Left lobe of liver (tissue), 2 donors: Measurements from ENCODE around the gene KCND2. TPM values are rescaled to one million over a fixed set of nuclear protein-coding genes. Genes with fewer than 3 reads are reported as not detected.
A peak's percentile ranks its signal among the peaks of the same experiment; 100 is the strongest.
"Not testable (repeated sequence)": the region's sequence is repeated elsewhere in the genome, so short reads cannot be mapped to it uniquely, and the experiment has no call there.

Source experiments
- ATAC-seq: fragments of 200-7000 bp; cut with Tn5 transposase; one replicate; pipeline ENCODE4 v1.9.1; 2020; ENCODE audit warnings: mild to moderate bottlenecking, moderate library complexity
- DNase-seq: peaks from one replicate; pipeline ENCODE4 v3.0.0-alpha.2; 2020; ENCODE audit warnings: low spot score
- total RNA-seq: library from RNA; stranded (reverse); gene quantifications from one replicate; pipeline ENCODE4 v1.2.1, GENCODE V29; 2021
- donor health status: DM: no; HTN: no; CAD: no; lungs with moderate emphysema.
- donor health status: DM: no; HTN: yes; CAD: no.

The KCND2 gene
- total RNA-seq, 1 donor from 2014 or later = 0.03 TPM

DNA sequence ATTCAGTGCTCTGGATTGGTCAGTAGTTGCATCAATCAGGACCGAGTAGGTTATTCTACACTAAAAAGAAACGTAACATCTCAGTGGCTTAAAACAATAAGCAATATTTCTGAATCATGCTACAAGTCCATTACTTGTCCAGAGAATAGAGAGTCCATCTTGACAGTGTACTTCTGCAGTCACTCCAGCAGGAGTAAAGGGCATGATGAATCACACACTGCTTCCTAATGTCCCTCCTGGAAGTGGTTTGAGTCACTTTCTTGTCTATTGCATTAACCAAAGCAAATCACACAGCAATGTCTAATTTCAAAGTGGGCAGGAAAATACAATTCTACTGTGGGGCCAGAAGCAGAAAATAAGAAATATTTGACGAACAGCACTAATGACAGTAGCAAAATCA, 460.2 kb downstream of the KCND2 start:
- DNase-seq (no peak), ATAC-seq (no peak)

DNA sequence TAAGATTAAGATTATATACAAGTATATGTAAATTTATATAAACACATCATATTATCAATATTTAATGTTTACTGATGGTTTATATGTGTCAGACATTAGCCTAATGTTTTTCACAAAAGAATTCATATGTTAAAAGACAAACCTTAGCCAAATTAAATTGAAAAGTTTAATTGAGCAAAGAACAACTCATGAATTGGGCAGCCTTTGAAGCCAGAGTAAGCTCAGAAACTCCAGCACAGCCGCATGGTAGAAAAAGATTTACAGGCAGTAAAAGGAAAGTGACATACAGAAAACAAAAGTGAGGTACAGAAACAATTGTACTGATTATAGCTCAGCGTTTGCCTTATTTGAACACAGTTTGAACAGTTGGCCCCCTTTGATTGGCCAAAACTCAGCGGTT, 460.9 kb downstream of the KCND2 start:
- no peak for ATAC-seq
- no peak for DNase-seq

DNA sequence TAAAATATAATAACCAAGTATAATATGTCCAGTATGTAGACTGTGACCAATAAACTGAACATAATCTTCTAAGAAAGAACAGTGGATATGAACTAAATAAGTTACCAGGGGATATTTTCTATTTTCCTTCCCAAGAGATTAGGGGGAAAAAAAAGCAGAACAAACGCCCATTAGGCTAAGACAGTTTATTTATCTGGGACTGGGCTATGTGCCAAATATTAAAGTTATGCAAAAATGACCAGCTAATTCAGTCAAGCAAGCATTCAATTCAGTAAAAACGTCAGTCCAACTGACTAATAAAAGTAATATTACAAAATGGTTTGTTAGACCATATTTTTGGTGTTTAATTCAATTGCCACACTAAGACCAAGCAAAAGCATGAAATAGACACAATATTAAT, 462.8 kb downstream of the KCND2 start:
- DNase-seq (no peak), ATAC-seq (no peak)

DNA sequence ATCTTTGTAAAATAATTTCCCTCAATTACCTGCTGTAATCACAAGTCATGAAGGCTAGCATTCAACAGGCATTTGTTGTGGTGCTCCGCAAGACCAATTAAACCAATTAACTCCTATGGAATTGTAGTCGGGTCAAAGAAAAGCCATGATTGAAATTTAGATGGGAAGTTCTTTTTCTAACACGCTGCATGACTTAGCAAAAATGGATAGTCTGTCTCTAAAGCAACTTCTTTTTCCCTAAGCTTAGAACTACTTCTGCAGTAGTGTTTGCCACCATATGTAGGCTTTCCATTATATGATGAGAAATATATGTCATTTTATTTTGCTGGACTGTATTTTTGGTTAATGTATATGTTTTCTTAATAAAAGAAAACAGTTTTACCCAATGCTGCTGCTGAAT, 465.8 kb downstream of the KCND2 start:
- ATAC-seq (no peak), DNase-seq (no peak)

DNA sequence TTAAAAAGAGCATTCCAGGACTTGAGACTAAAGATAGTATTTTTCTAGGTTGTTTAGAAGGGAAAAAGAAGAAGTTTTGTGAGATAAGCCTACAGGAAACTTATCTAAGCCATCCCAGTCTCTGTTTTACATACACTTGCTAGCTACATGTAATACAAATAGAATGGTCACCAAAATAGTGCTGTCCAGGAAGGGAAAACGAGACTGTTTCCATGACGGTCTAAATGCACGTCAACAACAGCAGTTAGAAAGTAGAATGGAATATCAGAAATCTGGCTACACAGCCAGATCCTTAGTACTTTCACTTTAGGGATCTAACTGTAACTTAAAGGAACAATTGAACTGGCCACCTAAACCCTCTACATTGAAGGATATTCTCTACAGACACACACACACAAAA, 467.4 kb downstream of the KCND2 start:
- peak; percentile 69 for ATAC-seq
- no peak for DNase-seq

DNA sequence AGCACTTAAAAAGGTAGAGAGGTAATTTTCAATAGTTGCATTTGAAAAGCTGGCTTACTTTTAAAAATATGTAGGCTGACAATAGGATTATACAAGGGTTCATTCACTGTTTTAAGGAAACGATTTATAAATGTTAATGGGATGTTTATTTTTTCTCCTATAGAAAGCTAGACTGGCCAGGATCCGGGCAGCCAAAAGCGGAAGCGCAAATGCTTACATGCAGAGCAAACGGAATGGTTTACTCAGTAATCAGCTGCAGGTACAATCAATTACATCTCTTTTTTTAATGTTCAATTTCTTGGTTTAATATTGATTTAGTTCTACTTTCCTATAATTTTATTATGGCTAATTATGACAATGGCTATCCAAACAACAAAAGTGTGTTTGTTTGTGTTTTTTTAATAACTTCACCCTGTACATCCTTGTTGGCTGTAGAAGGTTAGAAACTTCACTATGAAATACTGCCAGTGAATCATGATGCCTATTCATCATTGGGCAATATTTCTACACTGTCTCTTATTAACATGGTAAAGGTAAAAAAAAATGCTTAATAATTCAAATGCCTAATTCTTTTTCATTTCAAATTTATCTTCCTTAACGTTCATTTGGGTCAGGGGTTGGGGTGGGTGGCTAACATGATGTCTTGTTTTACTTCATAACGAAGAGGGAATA, 468.5 kb downstream of the KCND2 start:
- DNase-seq (no peak), ATAC-seq (peak; percentile 52)

DNA sequence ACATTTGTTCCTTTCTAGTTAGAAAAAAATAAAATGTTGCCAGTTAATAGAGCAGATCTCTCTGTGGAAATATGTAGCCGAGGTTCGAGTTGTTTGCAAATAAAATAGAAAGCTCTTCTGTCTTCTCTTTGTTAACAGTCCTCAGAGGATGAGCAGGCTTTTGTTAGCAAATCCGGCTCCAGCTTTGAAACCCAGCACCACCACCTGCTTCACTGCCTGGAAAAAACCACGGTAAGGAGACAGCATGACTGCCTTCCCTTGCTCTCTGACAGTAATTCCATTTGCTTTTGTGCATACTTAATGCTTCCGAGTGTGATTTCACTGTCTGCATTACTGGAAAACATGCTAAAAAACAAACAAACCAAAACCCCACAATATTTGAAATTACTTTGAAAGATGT, 469.4 kb downstream of the KCND2 start:
- ATAC-seq (no peak), DNase-seq (no peak)

DNA sequence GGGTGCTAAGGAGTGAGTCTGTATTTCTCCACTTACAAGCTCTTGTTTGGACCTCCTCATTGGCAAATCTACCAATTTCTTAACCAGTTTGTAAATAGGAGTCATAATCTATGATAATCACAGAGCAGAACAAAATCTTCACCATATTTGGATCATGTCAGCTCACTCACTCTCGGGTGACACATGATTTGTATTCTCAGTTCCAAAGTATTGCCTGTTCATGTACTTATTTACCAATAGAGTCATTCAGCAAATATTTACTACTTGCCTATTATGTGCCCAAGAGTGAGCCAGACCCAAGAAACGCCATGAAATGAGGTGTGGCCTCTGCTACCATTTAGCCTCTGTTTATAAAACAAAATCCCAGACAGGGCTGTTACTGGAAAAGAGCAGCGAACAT, 470.2 kb downstream of the KCND2 start:
- no peak for ATAC-seq
- DNase-seq = no peak

DNA sequence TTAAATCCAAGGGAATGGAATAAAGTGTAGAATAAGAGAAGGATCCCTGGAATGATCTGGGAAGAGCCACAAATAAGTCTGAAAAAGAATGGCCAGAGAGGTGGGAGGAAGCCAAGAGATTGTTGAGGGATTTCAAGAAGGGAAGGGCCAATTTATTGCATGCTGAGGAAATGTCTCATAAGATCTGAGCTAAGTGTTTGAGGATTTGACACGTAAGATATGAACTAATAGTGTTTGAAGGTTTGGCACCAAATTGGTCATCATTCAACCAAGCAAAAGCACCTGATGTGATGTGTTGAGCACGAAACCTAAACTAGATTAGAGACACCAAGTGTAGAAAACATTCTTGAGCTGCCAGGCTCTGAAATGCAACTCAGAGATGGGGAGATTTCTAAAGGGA, 487.1 kb downstream of the KCND2 start:
- ATAC-seq = no peak
- DNase-seq = no peak

DNA sequence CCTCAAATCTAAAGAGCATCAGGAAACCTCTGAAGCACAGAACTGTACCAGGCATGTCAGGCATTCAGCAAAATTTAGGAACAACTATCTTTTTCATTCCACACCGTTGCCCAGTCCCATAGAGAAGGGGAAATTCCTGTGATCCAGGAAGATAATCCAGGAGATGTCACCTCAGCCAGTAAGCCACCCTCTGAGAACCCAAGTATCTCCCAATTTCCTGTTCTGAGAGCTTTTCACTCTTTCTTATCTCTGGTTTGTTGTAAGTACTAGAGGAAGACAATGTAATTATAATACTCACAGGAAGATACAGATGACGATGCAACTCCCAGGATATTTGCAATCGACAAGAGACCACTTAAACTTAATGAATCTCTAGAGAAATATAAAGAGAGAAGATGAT, 487.9 kb downstream of the KCND2 start:
- DNase-seq (no peak), ATAC-seq (no peak)

DNA sequence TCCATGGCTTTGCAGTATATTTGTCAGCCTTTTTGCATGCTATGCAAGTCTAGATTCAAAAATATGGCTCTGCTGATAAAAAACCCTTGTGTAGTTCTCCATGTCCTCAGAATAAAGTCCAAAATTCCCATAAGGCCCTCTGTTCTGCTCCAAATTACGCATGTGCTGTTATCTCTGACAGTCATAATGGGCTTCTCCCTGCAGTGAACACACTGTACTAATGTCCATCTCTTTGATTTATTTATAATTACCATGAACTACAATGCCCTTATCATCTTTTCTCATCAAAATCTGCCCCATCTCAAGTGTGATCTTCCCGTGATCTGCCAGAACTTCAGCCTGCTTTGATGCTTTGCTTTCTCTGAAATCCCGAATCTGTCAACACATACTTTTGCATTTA, 497.2 kb downstream of the KCND2 start:
- ATAC-seq = no peak
- DNase-seq = no peak

DNA sequence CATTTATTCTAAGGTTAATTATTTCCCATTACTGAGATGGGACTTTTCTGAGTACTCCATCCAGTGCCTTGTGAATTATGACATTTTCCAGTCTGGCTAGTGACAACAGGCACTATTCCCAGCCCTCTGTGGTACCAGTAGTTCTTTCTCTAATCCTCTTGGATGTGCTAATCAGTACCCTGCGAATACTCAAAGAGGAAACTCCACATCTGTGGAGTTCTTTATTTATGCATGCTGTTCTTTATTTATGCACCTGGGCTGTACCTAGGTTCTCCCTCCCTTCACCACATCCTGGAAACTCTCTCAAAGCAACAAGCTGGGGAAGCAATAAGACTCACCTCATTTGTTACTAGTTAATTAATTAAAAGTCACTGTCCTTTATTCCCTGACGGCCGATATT, 501.5 kb downstream of the KCND2 start:
- no peak for ATAC-seq
- DNase-seq = no peak

DNA sequence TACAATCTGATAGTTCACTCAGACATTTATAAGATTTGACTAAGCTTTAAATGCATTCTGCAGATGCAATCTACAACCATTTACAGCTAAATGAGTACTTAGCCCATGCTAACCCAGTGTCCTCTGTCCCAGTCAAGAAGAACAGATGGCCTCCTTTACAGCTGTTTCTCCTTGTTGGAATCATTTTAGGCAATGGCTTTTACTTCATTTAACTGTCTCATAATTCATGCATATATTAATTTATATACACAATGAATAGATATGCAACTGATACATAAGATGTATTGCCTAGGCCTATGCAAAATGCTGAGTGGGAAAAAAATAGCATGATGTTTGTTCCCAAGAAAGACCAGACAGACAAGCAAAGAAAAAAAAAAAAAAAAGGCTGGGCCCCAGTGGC, 502.8 kb downstream of the KCND2 start:
- ATAC-seq = no peak
- DNase-seq = no peak

DNA sequence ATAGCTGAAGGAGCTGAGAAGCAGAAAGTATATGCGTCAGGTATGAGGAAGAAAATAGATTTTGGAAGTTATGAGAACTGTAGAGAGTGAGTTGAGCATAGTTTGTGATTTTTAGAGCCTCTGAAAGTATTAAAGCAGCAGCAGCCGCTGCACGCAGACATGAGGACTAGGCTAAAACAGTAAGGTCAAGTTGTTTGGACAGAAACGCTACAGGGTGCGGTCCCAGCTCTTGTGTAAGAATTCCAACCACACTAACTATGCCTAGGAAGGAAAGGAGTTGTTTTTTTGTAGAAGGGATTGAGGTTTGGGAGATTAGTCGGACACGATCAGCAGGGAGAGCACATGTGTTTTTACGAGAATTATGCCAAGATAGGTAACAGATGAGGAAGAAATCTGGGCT, 506.1 kb downstream of the KCND2 start:
- not testable (repeated sequence) for DNase-seq, ATAC-seq

DNA sequence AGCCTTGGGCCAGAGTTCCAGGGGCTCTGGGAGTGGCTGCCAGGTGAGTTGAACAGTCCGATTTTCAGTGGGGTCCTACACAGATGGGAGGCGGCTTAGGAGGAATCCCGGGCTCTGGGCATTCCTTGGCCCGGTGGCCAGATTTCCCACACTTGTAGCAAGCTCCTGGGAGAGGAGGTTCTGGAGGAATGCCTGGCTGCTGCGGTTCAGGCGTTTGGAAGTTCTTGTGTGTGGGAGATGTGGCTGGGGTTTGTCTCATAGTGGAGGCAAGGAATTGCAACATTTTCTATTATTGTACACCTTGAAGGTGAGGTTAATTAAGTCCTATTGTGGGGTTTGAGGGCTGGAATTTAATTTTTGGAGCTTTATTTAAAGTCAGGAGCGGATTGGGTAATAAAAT, 507.5 kb downstream of the KCND2 start:
- not testable (repeated sequence) for DNase-seq, ATAC-seq

DNA sequence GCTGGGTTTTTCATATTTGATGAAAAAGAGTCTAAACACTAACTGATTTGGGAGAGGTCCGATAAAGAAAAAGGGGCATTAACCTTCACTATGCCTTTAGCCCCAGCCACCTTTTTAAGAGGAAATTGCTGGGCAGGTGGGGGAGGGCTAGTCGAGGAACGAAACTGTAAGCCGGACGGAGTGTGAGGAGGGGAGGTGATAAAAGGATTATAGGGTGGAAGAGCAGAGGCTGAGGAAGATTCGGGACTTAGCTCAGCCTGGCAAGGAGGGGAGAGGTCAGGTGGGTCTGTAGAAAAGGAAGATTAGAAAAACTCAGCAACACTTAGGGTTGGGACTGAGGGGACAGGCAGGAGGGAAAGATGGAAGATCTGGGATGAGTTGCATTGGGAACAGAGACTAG, 508.0 kb downstream of the KCND2 start:
- DNase-seq = no peak

DNA sequence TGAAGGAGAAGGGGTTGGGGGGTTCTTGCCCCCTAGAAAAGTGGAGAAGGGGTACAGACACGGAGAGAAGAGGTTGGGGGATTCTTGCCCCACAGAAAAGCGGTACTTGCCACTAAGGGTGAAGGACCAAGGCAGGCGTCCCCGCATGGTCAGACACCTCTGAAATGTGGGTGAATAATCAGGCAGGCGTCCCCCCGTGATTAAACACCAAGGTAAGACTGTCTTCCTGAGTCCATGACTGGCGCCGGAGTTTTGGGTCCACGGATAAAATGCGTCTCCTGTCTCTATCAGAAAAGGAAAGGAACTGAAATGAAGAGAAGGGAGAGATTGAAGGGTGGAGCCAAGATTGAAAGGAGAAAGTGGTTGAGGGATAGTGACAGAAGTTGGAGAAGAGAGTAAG, 508.9 kb downstream of the KCND2 start:
- not testable (repeated sequence) for DNase-seq

More for the DNA sequence above, 508.0 kb downstream of the KCND2 start:
- no peak for ATAC-seq

DNA sequence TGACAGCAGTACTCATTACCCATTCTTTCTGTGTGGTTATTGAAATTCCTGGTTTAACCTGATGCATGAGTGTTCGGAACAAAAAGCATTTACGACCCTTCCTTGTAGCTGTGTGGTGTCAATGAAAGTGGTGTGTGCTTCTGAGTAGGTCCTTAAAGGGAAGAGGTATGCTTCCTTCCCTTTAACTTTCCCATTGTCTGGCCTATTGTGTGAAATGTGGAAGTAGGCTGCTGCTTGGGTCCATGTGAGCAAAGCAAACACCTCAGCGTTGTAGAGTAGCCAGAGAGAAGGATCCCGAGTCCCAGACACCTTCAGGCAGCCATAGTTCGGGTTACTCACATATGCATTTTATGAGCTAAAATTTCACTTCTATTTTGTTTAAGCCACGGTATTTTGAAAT, 510.3 kb downstream of the KCND2 start:
- ATAC-seq = no peak
- DNase-seq = no peak

More for the DNA sequence above, 508.9 kb downstream of the KCND2 start:
- ATAC-seq = not testable (repeated sequence)

DNA sequence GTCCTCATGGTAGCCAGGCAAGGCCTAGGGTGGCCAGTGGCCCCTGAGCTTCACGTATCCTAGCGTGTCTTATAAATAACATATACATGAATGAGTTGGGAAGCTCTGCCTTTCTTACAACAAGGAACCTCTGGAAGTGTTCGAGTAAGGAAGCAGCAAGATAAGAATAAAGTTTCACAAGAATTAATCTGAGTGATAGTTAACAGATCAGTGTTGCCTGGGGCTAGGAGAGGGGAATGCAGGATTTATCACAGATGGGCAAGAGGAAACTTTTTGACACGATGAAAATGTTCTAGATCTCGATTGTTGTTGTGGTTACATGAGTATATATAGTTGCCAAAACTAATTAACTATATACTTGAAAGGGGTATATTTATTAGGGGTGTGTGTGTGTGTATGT, 510.7 kb downstream of the KCND2 start:
- ATAC-seq = no peak
- DNase-seq = no peak

DNA sequence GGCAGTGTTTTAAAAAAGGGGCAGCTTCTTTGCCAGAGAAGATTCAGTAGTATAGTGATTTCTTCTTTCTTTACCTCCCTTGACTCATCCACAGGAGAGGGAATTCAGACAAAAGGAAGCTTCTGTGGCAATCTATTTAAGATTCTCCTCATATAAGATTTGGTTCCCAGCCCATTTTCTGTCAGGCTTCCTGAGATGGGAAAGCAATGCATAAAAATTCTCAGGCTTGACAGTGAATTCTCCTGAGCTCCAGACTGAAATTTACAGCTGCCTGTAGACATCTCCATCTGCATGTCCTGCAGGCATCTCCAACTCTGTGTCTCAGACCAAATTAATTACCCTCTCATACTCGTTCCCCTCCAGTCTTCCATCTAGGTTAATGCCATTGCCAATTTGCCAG, 512.1 kb downstream of the KCND2 start:
- no peak for ATAC-seq
- no peak for DNase-seq

DNA sequence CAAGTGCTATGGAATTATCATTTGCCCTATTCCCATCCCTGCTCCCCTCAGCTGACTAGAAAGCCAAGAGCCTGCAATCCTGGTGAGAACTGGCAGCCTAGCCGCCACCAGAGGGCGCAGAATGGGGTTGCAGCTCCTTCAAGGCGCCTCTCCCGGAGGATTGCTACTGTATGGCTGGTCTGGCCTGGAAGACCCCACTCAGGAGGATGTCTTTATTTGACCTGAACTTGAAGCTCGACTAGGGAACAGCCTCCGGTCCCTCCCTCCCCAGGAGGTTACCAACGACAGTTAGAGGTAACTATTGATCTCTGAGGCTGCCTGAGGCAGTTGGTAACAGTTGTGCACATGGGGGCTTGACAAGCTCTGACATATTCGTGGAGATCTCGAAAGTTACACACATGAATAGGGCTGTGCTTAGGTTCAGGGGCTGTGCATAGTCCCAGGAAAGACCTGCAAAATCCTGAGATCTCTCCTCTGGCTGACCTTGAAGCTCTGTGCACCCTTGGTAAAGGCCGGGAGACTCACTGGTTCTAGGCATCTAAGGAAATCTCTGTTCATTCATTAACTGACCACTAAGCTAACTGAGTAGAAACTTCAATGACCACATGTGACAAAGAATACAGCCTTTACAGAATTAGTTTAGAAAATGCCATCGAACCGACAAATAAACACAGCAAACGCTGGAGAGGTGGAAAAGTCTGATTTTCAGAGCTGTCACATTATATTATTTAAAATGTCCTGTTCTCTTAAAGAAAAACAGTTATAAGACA, 519.3 kb downstream of the KCND2 start:
- ATAC-seq (peak; percentile 99), DNase-seq (peak; percentile 73)

DNA sequence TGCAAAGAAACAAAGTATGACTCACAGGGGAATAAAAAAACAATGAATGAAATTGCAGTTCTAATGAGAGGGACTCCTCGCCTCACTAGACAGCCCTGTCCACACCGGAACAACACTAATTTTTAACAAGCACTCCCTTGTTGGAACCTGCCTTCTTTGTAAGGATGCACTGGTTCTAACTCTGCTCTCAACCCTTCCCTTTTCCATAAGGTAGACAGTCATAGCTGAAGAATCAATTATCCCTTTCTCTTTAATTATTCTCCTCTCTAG, 519.8 kb downstream of the KCND2 start:
- ATAC-seq = no peak
- no peak for DNase-seq
